Endometrial microvascular endothelial cells (primary cell): Measurements from ENCODE around the gene TRIM10. TPM values are rescaled to one million over a fixed set of nuclear protein-coding genes. Genes with fewer than 3 reads are reported as not detected.
"Not testable (repeated sequence)": the region's sequence is repeated elsewhere in the genome, so short reads cannot be mapped to it uniquely, and the experiment has no call there.

Experiments used
- in situ Hi-C: cut with HindIII; loops from 2 replicates; pipeline ENCODE4 v1.10.0; 2017; ENCODE audit warnings: low sequenced_read_pairs, low pct_unique_long_range_greater_than_20kb; ENCODE audit errors: inconsistent ontology term
- total RNA-seq: library from RNA; depleted of rRNA; stranded (reverse); fragments of >200 nt; gene quantifications from one replicate; pipeline ENCODE4 v1.2.3, GENCODE V29; 2015; ENCODE audit errors: inconsistent ontology term

Gene TRIM10
- total RNA-seq, 1 donor from 2014 or later: not detected

GRCh38 chr6:30135147-30135546, 25.9 kb downstream of the TRIM10 start:
- in situ Hi-C loops: no loop called here

DNA sequence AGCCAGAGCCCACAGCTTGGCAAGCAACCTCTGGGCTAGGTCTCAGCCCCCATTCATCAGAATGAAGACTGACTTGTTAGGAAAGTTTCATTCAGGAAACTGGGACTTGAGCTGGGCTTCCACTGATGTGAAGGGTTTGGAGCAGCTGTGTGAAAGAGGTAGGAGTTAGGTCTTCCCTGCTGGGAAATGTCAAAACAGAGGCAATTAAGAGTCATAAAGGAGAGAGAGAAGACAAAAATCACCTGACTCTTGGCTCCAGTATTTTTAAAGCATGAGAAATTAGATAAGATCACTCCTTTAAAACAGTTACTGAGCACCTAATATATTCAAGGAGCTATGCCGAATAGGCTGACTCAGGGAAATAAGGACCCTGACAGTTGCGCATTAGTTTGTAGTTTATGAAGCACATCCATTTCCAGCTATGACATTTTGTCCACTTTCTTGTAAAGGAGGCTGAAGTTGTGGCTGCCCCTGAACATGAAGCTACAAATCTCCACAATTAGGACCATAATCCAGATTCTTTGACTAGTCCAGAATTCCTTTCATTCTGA, 29.0 kb downstream of the TRIM10 start:
- in situ Hi-C loops: no loop called here

GRCh38 chr6:30130887-30131862, 29.8 kb downstream of the TRIM10 start:
- in situ Hi-C loops: no loop called here

DNA sequence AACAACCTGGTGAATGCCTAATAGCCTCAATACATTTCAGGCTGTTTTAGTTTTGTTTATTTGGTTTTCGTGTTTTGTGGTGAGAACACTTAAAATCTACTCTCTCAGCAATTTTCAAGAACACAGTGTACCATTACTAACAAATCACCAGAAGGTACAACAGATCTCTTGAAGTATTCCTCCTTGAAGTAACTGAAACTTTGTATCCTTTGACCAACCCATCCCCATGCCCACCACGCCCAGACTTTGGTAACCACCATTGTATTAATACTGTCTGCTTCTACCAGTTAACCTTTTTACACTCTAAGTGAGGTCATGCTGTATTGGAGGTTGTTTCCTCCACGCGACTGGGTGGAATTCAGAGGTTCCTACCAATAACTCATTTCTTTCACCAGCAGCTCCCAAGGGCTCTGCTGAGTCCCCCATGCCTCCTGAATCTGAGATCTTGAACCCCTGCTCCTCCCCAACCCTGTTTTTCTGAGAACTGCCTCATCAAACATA, 30.8 kb downstream of the TRIM10 start:
- in situ Hi-C loops: no loop called here

DNA sequence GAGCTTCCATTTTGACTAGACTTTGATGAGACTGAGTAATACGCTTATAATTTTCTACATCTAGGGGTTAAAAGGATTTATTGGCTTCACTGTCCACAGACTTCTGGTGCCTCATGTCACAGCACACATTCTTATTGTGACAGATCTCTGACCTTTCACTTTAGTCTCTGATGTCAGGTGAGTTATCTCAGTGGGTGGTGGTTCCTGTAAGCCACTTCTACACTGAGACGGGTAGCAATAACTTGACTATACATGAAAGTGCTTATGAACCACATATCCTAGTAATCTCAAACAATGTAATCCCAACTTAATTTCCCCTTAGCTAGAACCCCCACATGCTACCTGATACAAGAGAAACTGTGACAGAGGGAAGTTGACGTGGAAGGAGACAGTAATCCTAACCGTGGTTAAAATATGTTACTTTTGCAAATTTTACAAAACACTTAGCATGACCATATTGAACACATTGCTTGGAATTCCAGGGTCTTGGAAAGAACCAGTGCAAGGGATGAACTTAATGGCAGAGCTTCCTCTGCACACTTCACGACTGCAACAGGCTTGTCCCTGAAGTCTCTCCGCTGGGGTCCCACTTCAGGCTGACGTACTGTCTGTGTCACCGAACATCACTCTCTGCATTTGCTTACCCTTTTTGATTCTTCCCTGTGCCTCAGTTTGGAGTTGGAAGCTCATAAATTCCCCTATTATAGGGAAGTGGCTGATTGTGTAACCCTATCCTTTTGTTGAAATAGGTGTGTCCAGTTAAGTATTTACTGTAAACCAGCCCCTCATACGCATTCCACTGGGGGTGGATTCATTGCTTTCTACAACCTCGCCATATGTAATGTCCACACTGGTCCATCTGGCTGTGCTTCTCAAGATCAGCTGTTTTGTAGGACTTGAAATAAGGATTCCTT, 31.5 kb downstream of the TRIM10 start:
- in situ Hi-C loops: no loop called here

DNA sequence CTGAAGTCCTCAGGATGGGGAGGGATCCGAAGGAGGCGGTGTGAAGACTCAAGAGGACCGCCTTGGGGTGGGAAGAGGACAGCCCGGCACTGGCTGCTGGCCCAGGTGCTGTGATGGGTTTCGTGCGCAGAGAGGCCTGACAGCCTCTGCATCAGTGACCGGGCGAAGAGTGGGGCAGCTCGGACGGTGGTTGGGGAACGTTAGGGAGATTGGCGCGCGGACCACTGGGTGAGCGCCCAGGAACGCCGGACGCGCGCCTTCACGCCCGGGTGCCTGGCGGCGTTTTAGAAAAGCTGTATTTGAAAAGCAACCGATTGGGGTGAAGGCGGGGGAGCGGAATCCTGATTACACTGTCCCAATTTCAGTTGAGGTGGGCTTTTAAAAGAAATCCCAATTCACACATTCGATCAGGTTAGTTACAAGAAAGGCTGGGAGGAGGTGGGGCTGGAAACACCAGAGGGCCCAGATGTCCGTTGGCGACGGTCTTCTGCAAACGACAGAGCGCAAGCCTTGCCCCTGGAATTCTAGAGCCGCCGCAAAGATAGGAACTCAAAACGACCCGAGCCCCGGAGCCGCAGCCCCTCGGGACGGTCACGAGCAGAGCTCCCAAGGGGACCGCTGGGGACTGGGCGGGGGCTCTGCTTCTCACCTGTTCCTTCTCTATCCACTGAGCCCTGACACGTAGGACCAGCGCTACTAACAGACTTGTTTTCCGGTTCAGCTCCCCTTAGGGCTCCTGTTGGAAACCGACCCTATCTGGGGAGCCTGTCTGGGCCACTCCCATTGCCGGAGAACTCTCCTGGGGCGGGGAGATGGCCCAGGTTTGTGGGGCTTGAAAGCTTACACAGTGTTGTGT, 33.5 kb downstream of the TRIM10 start:
- in situ Hi-C loops: no loop called here

- in situ Hi-C loops: no loop called here
These were observed 38.5 kb downstream of the TRIM10 start for GRCh38 chr6:30122515-30122914.

GRCh38 chr6:30121446-30122366, 39.3 kb downstream of the TRIM10 start:
- in situ Hi-C loops: no loop called here

DNA sequence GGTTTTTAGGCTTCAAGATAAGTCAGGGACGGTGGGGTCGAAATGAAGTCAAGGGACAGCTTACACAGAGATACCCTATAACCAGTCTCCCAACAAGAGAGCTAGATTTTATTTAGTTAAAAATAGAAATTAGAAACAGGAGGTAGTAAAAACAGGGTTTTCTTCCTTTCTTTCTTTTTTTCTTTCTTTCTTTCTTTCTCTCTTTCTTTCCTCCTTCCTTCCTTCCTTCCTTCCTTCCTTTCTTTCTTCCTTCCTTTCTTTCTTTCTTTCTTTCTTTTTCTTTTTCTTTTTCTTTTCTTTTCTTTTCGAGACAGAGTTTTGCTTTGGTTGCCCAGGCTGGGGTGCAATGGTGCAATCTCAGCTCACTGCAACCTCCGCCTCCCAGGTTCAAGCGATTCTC, 42.3 kb downstream of the TRIM10 start:
- in situ Hi-C loops: not testable (repeated sequence)

DNA sequence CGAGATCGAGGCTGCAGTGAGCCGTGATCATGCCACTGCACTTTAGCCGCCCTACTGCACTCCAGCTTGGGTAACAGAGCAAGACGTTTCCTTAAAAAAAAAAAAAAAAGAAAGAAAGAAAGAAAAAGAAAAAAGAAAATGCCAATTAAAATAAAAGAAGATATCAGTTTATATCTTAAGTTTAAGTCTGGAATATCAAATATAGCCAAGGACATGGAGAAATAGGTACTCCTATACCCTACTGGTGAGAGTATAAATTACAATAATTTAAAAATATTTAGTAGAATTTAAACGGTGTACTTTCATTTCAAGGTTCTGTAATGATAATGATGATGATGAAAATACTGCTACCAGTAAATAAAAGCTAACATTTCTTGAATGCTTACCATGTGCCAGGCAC, 44.3 kb downstream of the TRIM10 start:
- in situ Hi-C loops: no loop called here

DNA sequence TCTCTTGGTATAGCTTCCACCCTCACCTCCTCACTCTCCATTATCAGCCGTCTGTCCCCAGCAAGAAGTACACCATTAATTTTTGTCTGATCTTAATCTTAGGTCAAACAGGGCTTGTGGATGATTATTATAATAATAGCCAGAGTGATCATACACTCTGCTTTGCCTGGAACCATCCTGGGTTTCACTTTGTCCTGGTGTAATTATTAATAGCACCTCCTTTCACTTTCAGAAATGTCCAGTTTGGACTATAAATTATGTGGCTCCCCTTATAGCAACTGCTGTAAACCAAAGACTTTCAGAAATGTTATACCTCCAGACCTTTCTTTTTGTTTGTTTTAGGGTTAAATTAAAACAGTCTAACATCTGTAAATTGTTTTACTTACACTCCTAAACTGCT, 47.2 kb downstream of the TRIM10 start:
- in situ Hi-C loops: no loop called here

DNA sequence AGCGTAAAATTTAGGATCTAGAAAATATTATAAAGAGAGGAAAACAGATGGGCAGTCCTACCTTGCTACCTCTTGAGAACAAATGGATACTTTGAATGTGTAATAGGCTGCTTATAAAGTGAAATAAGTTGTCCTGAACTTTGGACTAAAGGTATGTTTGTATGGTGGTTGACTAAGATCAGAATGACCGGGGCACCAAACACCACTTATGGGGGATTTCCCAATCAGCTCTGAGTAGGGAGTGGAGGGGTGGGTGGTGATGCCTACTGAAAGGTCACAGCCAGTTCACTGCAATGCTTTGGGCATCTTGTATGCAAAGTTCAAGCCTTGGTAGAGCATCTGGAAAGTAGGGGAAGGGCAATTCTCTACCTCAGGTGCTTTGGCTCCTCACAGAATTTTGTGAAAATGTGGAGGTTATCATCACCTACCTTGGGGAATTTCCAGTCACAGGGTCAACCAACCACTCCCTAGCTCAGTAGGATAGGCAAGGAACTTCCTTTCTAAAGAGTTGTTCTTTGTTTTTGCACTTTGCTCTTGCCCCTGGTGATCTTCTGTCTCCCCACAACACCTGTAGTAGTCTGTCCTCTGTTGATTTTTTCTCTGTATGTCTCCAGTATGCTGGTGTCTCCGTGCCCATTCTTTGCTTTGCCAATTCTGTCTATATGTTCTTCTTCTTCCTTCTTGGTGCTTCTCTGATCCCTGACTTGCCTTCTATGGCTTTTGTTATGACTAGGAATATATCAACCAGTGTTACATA, 47.8 kb downstream of the TRIM10 start, which contains the start of gene TRIM31:
TRIM31 (minus strand) TSS at position 88 of the 757 bp plus-strand sequence. CDS start 285 bp downstream, outside the sequence.
- in situ Hi-C loops: no loop called here

DNA sequence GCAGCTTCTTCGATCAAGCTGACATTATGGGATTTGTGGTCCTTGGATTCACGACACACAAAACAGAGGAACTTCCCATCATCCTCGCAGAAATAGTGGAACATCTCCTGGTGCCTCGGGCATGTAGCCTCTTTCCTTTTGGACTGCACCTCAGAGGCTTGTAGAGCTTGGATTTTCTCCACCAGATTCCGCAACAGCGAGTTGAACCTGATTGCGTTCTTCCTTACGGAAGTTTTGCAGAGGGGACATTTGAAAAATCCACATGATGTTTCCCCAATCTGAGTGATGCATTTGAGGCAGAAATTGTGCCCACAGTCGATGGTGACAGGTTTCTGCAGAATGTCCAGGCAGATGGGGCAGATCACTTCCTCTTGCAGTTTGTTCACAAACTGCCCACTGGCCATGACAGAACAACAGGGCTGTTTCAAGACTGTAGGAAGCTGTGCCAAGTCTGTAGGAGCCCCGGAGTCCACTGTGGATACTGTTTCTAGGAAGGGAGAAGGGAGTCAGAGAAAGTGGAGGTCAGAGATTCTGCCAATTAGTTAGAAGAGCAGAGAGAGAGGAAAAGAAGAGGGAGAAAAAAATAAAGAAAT, 48.5 kb downstream of the TRIM10 start:
- in situ Hi-C loops: no loop called here

DNA sequence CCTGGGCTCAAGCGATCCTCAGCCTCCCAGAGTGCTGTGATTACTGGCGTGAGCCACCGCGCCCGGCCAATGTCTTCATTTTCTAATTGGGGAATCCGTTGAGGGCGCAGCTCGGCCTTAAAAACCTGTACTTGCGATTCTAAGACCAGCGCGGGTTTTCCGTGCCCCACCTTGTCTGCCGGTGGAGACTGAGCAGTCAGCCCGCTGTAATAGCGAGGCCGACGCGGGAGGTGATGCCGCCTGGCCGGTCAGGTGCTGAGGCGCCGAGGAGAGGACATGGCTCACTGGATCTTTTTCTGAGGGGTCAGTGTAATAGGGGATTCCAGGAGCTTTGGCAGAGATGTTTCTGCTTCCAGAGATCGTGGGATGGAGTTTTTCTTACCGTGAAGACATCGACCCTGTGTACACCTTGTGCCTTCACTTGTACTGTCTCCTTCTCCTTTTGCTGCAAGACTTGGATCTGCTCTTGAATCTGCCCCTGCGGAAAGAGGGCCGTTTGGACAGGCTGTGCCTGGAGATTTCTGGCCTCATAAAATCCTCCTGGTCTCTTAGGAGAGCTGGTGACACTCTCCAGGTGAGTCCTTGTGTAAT, 49.6 kb downstream of the TRIM10 start:
- in situ Hi-C loops: no loop called here

DNA sequence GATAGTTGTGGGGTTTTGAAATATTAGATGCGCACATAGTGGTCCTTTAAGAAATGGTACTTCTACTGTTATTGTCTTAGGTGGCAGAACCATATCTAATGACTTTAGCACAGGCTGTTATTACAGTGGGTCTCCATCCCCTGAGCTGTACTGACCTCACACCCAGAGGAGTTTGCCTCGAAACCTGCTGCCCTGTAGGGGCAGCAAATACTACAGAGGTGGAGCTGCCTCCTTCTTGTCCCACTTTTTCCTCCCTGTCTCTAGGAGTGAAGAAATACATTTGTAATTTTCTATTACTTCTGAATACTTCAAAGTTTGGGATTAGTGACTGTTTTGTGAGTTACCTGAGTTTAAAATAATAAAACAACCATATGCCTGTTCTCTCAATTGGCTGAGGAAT, 56.4 kb downstream of the TRIM10 start:
- in situ Hi-C loops: no loop called here

DNA sequence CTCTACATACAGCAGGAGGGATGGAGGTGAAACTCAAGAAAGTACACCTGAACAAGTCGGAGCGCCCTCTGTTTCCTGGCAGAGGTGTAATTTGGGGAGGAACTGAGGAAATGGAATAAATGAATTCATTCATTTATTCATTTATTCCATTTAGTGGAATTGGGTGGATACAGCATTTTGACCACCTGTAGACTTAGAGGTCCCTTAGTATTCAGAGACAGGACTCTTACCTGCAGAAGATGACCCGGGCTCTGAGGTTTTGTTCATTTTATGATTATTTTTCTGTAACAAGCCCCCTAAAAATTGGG, 57.2 kb downstream of the TRIM10 start:
- in situ Hi-C loops: no loop called here
